Neural cell (in vitro differentiated cells): ENCODE results near the gene PMS2. TPM values are rescaled to one million over a fixed set of nuclear protein-coding genes. Genes with fewer than 3 reads are reported as not detected.

ENCODE experiments used
- H2AFZ ChIP-seq: fragments of 200-600, 300-800 bp; sonication (generic), shearing (Covaris generic); 2 replicates; pipeline ENCODE4 v1.6.0; 2014; ENCODE audit warnings: low read depth, mild to moderate bottlenecking, antibody characterized with exemption, low read length, moderate library complexity
- H3F3A ChIP-seq: fragments of 200-600 bp; shearing (Covaris generic); 2 replicates; pipeline ENCODE4 v1.6.1; 2016; ENCODE audit warnings: mild to moderate bottlenecking, moderate library complexity, mixed read lengths, antibody characterized with exemption, low read length; ENCODE audit not compliant: insufficient read depth, poor library complexity, severe bottlenecking
- H3K27ac ChIP-seq: fragments of 200-600, 300-800 bp; sonication (generic), shearing (Covaris generic); 2 replicates; pipeline ENCODE4 v1.5.1; 2014; ENCODE audit warnings: mild to moderate bottlenecking, low read length, moderate library complexity
- H3K27me3 ChIP-seq: fragments of 300-800, 200-600 bp; sonication (generic), shearing (Covaris generic); 2 replicates; pipeline ENCODE4 v1.6.0; 2014; ENCODE audit warnings: mild to moderate bottlenecking, low read depth, low read length, moderate library complexity; ENCODE audit not compliant: insufficient read depth
- H3K36me3 ChIP-seq: fragments of 300-800, 200-600 bp; sonication (generic), shearing (Covaris generic); 2 replicates; pipeline ENCODE4 v1.5.1; 2014; ENCODE audit warnings: mild to moderate bottlenecking, antibody characterized with exemption, low read length, moderate library complexity; ENCODE audit not compliant: insufficient read depth
- H3K4me2 ChIP-seq: fragments of 300-800, 200-600 bp; sonication (generic), shearing (Covaris generic); 2 replicates; pipeline ENCODE4 v1.6.0; 2014; ENCODE audit warnings: mild to moderate bottlenecking, low read length
- H3K4me3 ChIP-seq: fragments of 300-800, 200-600 bp; sonication (generic), shearing (Covaris generic); 2 replicates; pipeline ENCODE4 v1.5.1; 2014; ENCODE audit warnings: mild to moderate bottlenecking, low read length, moderate library complexity
- H3K79me2 ChIP-seq: fragments of 200-600 bp; shearing (Covaris generic); replicated peaks from 2 replicates; pipeline ENCODE4 v1.6.0; 2014; ENCODE audit warnings: mild to moderate bottlenecking, low read length, moderate library complexity; ENCODE audit not compliant: insufficient read depth
- H3K9ac ChIP-seq: fragments of 300-800, 200-600 bp; sonication (generic), shearing (Covaris generic); 2 replicates; pipeline ENCODE4 v1.6.1; 2016; ENCODE audit warnings: mild to moderate bottlenecking, low read length, mixed read lengths
- H3K9me2 ChIP-seq: fragments of 200-600 bp; shearing (Covaris generic); 2 replicates; pipeline ENCODE4 v1.6.1; 2016; ENCODE audit warnings: mild to moderate bottlenecking, low read length, mixed read lengths; ENCODE audit not compliant: insufficient read depth
- H3K9me3 ChIP-seq: fragments of 200-600, 300-800 bp; sonication (generic), shearing (Covaris generic); 2 replicates; pipeline ENCODE4 v1.6.1; 2016; ENCODE audit warnings: mild to moderate bottlenecking, mixed run types, low read length, moderate library complexity, mixed read lengths
- H4K20me1 ChIP-seq: fragments of 200-600 bp; shearing (Covaris generic); 2 replicates; pipeline ENCODE4 v1.6.1; 2016; ENCODE audit warnings: mild to moderate bottlenecking, mixed run types; ENCODE audit not compliant: insufficient read depth
- EP300 ChIP-seq: fragments of 450-650 bp; conservative IDR thresholded peaks from 2 replicates; pipeline ENCODE4 v1.6.1; 2014; ENCODE audit warnings: antibody characterized with exemption, mild to moderate bottlenecking, moderate library complexity; ENCODE audit not compliant: poor library complexity, severe bottlenecking
- EZH2 ChIP-seq: fragments of 200-600, 300-800 bp; shearing (Covaris generic), sonication (generic); IDR thresholded peaks from 2 replicates; pipeline ENCODE4 v1.6.1; 2014; ENCODE audit warnings: antibody characterized with exemption, low read length, borderline replicate concordance, mild to moderate bottlenecking; ENCODE audit not compliant: insufficient read depth, poor library complexity, severe bottlenecking
- MXI1 ChIP-seq: fragments of 450-650 bp; conservative IDR thresholded peaks from 2 replicates; pipeline ENCODE4 v1.6.1; 2014; ENCODE audit warnings: antibody characterized with exemption, mild to moderate bottlenecking; ENCODE audit not compliant: poor library complexity, severe bottlenecking
- POLR2AphosphoS5 ChIP-seq: IDR thresholded peaks from 2 replicates; pipeline ENCODE4 v1.6.1; 2012
- RAD21 ChIP-seq: fragments of 450-650 bp; conservative IDR thresholded peaks from 2 replicates; pipeline ENCODE4 v1.6.1; 2014; ENCODE audit warnings: antibody characterized with exemption, mild to moderate bottlenecking, moderate library complexity
- SMC3 ChIP-seq: fragments of 450-650 bp; conservative IDR thresholded peaks from 2 replicates; pipeline ENCODE4 v1.6.1; 2014; ENCODE audit warnings: antibody characterized with exemption, mild to moderate bottlenecking, moderate library complexity; ENCODE audit not compliant: poor library complexity
- TAF1 ChIP-seq: IDR thresholded peaks from 2 replicates; pipeline ENCODE4 v1.6.1; 2012; ENCODE audit warnings: low read depth
- polyA plus RNA-seq: library from polyadenylated mRNA; depleted of rRNA; stranded (reverse); fragments of >200 nt; gene quantifications from 2 replicates; pipeline ENCODE4 v1.2.3, GENCODE V29; 2014
- TF ChIP-seq, protein P1 (sequence below): IDR thresholded peaks from 2 replicates; pipeline ENCODE4 v1.6.1; 2012; ENCODE audit warnings: borderline replicate concordance
- TF ChIP-seq, protein P2 (sequence below): fragments of 450-650 bp; IDR thresholded peaks from 2 replicates; pipeline ENCODE4 v1.5.1; 2014; ENCODE audit warnings: antibody characterized with exemption, mild to moderate bottlenecking, moderate library complexity; ENCODE audit not compliant: poor library complexity, severe bottlenecking

The PMS2 gene
- polyA plus RNA-seq, 1 donor from 2014 or later = 17.4 TPM

DNA sequence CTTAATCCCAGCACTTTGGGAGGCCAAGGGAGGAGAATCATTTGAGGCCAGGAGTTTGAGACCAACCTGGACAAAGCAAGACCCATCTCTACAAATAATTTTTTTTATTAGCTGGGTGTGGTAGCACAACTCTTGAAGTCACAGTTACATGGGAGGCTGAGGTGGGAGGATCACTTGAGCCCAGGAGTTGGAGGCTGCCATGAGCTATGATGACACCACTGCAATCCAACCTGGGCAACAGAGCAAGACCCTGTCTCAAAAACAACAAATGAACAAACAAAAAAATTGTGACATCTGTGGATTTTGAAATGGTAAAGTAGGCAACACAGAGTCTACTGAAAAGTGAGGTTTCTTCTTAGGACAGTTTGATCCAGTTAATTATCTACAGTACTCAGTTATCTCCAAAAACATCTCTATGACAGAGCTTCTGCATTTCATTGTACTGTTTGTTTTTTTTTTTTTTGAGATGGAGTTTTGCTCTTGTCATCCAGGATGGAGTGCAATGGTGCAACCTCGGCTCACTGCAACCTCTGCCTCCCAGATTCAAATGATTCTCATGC is 19.0 kb upstream of the PMS2 start:
- Histone ChIP-seq H3K27me3 (no peaks in the 10 kb centered on the region), H4K20me1 (no peaks in the 10 kb centered on the region), H3K9me2 (no peaks in the 10 kb centered on the region), H3K9me3 (no peaks in the 10 kb centered on the region), H3K9ac (no peak overlapping the region), H3K79me2 (no peaks in the 10 kb centered on the region), H3K4me3 (no peak overlapping the region), H3F3A (no peaks in the 10 kb centered on the region), H3K36me3 (peaks cover 5% of the 10 kb centered on the region), H3K27ac (no peak overlapping the region), H2AFZ (no peak overlapping the region), H3K4me2 (no peak overlapping the region)
- TF ChIP-seq RAD21 = no peak
- TF ChIP-seq TAF1 = no peak
- no peak for TF ChIP-seq EZH2
- no peak for TF ChIP-seq POLR2AphosphoS5
- TF ChIP-seq, protein P1, sequence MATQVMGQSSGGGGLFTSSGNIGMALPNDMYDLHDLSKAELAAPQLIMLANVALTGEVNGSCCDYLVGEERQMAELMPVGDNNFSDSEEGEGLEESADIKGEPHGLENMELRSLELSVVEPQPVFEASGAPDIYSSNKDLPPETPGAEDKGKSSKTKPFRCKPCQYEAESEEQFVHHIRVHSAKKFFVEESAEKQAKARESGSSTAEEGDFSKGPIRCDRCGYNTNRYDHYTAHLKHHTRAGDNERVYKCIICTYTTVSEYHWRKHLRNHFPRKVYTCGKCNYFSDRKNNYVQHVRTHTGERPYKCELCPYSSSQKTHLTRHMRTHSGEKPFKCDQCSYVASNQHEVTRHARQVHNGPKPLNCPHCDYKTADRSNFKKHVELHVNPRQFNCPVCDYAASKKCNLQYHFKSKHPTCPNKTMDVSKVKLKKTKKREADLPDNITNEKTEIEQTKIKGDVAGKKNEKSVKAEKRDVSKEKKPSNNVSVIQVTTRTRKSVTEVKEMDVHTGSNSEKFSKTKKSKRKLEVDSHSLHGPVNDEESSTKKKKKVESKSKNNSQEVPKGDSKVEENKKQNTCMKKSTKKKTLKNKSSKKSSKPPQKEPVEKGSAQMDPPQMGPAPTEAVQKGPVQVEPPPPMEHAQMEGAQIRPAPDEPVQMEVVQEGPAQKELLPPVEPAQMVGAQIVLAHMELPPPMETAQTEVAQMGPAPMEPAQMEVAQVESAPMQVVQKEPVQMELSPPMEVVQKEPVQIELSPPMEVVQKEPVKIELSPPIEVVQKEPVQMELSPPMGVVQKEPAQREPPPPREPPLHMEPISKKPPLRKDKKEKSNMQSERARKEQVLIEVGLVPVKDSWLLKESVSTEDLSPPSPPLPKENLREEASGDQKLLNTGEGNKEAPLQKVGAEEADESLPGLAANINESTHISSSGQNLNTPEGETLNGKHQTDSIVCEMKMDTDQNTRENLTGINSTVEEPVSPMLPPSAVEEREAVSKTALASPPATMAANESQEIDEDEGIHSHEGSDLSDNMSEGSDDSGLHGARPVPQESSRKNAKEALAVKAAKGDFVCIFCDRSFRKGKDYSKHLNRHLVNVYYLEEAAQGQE = no peak
- TF ChIP-seq, protein P2, sequence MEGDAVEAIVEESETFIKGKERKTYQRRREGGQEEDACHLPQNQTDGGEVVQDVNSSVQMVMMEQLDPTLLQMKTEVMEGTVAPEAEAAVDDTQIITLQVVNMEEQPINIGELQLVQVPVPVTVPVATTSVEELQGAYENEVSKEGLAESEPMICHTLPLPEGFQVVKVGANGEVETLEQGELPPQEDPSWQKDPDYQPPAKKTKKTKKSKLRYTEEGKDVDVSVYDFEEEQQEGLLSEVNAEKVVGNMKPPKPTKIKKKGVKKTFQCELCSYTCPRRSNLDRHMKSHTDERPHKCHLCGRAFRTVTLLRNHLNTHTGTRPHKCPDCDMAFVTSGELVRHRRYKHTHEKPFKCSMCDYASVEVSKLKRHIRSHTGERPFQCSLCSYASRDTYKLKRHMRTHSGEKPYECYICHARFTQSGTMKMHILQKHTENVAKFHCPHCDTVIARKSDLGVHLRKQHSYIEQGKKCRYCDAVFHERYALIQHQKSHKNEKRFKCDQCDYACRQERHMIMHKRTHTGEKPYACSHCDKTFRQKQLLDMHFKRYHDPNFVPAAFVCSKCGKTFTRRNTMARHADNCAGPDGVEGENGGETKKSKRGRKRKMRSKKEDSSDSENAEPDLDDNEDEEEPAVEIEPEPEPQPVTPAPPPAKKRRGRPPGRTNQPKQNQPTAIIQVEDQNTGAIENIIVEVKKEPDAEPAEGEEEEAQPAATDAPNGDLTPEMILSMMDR = no peak
- TF ChIP-seq MXI1 = no peak
- no peak for TF ChIP-seq EP300
- no peak for TF ChIP-seq SMC3

DNA sequence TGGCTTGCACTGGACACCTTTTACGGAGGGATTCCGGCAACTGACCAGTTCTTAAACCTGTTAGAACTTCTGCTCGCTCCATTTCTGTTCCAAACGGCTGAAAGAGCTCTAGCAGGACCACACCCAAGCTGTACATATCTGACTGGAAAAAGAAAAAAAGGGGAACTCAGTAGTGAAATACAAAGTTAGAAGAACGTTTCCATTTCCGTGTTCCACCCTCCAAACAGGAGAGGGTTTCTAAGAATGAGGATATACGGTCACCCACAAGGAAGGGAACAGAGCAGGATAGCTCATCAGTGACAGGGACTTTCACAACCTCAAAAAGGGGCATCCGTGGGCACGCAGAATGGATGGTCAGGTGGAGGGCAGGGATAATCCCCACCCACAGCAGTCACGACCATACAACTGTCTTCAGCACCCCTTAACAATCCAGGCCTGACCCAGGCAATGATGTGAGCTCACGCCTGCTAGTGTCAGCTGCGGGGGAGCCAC is 18.0 kb upstream of the PMS2 start:
- Histone ChIP-seq H3K9me2 (no peaks in the 10 kb centered on the region), H3K4me3 (no peak overlapping the region), H2AFZ (no peak overlapping the region), H3K4me2 (no peak overlapping the region), H3K36me3 (peaks cover 10% of the 10 kb centered on the region), H3K27me3 (no peaks in the 10 kb centered on the region), H3F3A (no peaks in the 10 kb centered on the region), H3K9me3 (no peaks in the 10 kb centered on the region), H3K9ac (no peak overlapping the region), H4K20me1 (no peaks in the 10 kb centered on the region), H3K79me2 (no peaks in the 10 kb centered on the region), H3K27ac (no peak overlapping the region)
- TF ChIP-seq, protein P1 = no peak
- TF ChIP-seq, protein P2 = no peak
- TF ChIP-seq MXI1 = no peak
- TF ChIP-seq RAD21 = no peak
- TF ChIP-seq POLR2AphosphoS5 = no peak
- TF ChIP-seq EZH2 = no peak
- no peak for TF ChIP-seq TAF1
- TF ChIP-seq SMC3 = no peak
